Omental fat pad (tissue), 4 donors: ENCODE results near the gene FGF3. TPM values are rescaled to one million over a fixed set of nuclear protein-coding genes. Genes with fewer than 3 reads are reported as not detected.

Experiments used
- ATAC-seq: fragments of 150-250 bp; one replicate; pipeline ENCODE4 v1.9.1; 2016; ENCODE audit warnings: mild to moderate bottlenecking, moderate library complexity; ENCODE audit not compliant: low FRiP score
- DNase-seq: peaks from one replicate; pipeline ENCODE4 v3.0.0-alpha.2; 2019; ENCODE audit warnings: low spot score
- total RNA-seq, 4 donors: library from RNA; depleted of rRNA; stranded (reverse); fragments of >200 nt; gene quantifications; one replicate each; pipeline ENCODE4 v1.1.0, GENCODE V29; 2016
- TF ChIP-seq, protein P1 (sequence below), 3 donors: fragments of 450-650 bp; IDR thresholded peaks; one replicate each; pipeline ENCODE4 v1.5.1; 2016 to 2017; ENCODE audit warnings: antibody characterized with exemption in 3 of 3, mild to moderate bottlenecking in 3 of 3, moderate library complexity in 2 of 3

FGF3 gene
- total RNA-seq, 4 donors from 2014 or later = not detected

DNA sequence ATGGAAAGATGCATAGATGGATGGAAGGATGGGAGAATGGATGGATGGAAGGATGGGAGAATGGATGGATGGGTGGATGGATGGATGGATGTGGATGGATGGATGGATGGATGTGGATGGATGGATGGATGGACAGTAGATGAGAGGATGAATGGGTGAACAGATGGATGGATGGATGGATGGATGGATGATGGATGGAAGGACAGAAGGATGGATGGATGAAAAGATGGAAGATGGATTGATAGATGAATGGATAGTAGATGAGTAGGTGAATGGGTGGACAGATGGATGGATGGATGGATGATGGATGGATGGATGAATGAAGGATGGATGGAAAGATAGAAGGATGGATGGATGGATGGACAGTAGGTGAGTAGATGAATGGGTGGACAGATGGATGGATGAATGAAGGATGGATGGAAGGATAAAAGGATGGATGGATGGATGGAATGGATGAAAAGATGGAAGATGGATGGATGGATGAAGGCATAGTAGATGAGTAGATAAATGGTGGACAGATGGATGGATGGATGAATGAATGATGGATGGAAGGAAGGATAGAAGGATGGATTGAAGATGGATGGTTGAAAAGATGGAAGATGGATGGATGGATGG, 15.5 kb downstream of the FGF3 start:
- TF ChIP-seq, protein P1, sequence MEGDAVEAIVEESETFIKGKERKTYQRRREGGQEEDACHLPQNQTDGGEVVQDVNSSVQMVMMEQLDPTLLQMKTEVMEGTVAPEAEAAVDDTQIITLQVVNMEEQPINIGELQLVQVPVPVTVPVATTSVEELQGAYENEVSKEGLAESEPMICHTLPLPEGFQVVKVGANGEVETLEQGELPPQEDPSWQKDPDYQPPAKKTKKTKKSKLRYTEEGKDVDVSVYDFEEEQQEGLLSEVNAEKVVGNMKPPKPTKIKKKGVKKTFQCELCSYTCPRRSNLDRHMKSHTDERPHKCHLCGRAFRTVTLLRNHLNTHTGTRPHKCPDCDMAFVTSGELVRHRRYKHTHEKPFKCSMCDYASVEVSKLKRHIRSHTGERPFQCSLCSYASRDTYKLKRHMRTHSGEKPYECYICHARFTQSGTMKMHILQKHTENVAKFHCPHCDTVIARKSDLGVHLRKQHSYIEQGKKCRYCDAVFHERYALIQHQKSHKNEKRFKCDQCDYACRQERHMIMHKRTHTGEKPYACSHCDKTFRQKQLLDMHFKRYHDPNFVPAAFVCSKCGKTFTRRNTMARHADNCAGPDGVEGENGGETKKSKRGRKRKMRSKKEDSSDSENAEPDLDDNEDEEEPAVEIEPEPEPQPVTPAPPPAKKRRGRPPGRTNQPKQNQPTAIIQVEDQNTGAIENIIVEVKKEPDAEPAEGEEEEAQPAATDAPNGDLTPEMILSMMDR (IDR thresholded peaks at IDR 0.05) = no peak
- no peak for DNase-seq
- ATAC-seq = no peak

DNA sequence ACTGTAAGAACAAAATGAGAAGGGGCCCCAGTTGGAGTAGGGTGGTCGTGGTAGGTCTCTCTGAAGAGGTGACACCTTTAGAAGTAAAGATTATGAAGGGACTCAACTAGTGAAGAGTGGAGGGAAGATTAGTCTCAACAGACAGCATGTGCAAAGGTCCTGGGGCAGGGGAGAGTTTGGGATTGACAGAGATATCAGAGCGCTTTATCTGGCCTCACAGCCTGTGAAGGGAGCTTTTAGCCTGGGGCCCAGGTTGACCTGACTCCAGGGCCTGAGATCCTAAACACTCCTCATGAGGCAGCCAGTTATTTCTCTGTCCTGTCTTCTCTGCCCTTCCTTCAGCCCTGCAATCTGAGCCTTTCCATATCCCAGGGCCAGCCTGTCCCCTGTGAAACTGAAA, 16.2 kb downstream of the FGF3 start:
- DNase-seq = no peak
- no peak for ATAC-seq
- TF ChIP-seq, protein P1 (IDR thresholded peaks at IDR 0.05) = no peak

GRCh38 chr11:69802590-69802989, 16.6 kb downstream of the FGF3 start:
- ATAC-seq = no peak

GRCh38 chr11:69801513-69802335, 17.5 kb downstream of the FGF3 start:
- no peak for ATAC-seq

More at GRCh38 chr11:69802590-69802989, 16.6 kb downstream of the FGF3 start:
- TF ChIP-seq, protein P1 (IDR thresholded peaks at IDR 0.05) = no peak
- DNase-seq = no peak

GRCh38 chr11:69800278-69800677, 18.9 kb downstream of the FGF3 start:
- TF ChIP-seq, protein P1 (IDR thresholded peaks at IDR 0.05) = no peak
- ATAC-seq (no peak), DNase-seq (no peak)

More at GRCh38 chr11:69801513-69802335, 17.5 kb downstream of the FGF3 start:
- no peak for DNase-seq
- TF ChIP-seq, protein P1 (IDR thresholded peaks at IDR 0.05) = no peak

DNA sequence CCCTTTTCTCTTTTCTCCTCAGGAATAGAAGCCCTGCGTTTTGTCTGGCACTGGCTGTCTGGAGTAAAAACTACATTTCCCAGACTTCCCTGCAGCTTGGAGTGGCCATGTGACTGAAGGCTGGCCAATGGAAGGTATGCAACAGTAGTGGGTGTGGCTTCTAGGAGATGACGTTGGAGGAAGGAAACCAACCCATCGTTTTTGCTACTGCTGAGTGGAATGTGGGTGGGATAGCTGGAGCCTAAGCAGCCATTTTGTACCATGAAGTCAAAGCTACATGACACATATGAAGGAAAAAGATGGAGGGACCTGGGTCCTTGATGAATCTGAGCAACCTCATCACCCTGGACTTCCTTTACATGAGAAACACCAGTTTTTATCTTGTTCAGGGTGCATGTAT, 19.6 kb downstream of the FGF3 start:
- TF ChIP-seq, protein P1 (IDR thresholded peaks at IDR 0.05) = no peak
- ATAC-seq = no peak
- DNase-seq = no peak
